Right kidney (tissue), 1 donor: ENCODE results near the gene PIK3R4.

Experiments used
- DNase-seq: peaks from one replicate; pipeline ENCODE4 v3.0.0-alpha.2; 2016

PIK3R4 gene

DNA sequence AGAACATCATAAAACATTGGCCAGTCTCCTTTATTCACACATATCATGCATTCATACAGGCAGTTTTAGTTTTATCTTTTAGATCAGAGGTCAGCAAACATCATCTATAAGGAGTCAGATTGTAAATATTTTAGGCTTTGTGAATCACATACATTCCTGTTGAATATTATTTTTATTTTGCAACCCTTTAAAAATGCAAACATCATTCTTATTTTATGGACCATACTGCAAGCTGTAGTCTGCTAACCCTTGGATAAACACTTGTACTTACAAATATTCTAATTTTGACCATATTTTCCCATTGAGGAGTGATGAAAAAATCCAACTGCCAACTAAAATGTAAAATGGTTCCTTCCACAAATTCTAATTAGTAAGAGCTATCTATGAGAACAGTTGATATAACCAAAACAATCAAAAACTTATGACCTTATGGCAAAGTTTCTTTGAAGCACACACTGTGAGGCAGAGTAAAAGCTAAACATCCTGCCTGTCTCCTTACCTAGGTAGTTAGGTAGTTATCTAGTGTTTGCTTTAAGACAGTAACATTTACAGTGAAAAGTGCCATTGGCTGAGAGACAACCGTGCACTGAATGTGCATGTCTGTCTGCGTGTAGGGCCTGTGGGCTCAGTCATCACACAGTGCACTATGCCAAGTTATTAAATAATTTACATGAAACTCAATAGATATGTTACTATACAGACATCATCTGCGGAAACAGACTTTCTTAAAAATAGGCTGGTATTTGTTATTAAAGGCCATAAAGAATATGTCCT is 57.7 kb downstream of the PIK3R4 start:
- DNase-seq: no peak

DNA sequence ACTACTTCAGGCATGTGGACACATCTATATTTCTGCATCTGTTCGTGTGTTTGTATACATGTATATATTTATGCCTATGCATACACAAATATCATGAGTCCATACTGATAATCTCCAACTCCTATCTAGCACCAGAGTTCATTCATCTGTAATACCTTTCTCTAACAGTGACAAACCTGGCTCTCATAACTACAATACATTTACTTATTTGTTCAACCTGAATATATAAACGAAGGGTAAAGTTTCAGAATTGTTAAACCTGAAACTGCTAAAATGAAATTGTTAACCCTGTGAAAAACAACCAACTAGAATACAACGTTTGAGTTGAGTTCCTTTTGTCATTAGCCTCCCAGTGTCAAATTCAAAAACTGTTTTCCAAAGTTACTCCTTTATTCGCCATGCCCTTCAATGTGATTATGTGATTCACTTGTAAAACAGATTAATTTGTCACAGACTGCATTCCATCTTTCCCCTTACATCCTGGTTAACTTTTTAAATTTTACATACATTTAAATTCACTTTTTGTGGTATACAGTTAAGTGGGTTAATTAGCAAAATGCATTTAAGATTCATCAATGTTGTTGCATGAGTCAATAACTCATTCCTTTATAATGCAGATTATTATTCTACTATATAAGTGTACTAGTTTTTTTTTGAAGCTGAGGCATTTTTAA is 58.5 kb downstream of the PIK3R4 start:
- DNase-seq: no peak

DNA sequence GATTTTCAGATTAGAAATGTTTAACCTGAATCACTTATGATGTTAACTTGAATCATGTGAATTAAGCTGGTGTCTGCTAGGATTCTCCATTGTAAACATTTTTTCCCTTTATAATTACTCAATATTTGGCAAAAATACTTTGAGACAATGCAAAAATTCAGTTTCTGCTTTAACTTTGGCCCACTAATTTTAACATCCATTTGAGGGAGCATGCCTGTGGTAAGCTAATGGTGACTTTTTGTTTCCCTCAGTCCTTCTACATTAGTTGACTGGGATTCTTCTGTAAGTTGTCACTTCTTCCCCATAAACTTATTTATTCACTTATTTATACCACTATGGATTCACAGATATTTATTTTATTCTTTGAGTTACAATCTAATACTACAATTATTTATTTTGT is 59.3 kb downstream of the PIK3R4 start:
- no peak for DNase-seq

DNA sequence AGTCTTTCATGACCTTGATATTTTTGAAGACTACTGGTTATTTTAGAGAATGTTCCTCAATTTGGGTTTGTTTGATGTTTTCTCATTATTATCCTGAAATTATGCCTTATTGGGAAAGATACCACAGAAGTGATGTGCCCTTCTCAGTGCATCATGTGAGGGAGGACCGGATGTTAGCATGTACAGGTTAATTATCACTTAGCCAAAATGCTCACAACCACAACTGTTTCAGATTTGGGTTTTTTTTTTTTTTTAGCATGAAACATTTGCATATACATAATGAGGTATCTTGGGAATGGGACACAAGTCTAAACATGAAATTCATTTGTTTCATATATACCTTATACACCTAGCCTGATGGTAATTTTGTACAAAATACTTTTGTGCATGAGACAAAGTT is 59.8 kb downstream of the PIK3R4 start:
- DNase-seq: no peak

DNA sequence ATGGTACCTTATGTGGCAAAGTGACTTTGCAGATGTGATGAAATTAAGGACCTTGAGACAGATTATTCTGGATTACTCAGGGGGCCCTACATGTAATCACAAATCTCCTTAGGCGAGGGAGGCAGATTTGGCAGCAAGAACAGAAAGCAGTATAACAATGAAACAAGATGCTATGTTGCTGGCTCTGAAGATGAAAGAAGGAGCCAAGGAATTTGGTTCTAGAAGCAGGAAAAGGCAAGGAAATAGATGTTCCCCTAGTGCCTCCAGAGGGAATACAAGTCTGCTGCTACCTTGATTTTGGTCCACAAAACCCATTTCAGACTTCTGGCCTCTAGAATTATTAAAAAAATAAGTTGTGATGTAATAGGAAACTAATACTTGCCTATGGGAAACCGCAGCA is 64.5 kb downstream of the PIK3R4 start:
- no peak for DNase-seq

DNA sequence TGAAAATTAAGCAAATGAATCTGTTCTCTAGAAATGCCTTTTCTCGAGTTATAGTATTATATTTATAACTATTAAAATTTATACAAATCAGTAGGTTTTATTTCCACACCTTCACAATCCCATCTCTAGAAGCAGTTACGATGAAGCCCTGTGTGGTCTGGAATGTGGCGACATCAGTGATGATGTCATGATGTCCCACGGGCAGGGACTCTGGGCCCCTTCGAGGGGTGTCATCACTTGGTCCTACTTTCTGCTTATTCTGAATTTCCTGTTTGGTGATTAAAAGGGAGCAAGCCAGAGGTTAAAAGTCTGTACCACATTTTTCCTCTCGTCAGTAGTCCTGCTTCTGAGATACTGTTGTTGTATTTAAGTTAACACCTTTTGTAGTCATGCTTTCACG is 67.4 kb downstream of the PIK3R4 start:
- no peak for DNase-seq

DNA sequence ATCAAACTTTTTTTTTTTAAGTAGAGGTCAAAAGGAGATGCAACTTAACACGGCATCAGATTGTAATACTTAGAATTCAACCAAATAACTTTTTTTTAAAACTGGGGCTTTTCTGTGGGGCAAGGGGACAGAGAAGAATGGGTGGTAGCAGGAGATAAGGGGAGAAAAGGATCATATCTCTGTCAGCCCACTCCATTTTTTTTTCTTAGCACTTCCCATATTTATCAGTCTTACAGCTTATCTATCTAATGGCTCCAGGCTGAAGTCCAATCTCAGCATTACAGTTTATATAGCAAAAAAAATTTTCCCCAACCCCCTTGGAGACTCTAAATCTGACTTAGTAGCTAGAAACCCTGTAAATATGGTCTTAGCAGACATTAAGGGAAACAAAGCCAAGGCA is 69.3 kb downstream of the PIK3R4 start:
- DNase-seq: no peak

DNA sequence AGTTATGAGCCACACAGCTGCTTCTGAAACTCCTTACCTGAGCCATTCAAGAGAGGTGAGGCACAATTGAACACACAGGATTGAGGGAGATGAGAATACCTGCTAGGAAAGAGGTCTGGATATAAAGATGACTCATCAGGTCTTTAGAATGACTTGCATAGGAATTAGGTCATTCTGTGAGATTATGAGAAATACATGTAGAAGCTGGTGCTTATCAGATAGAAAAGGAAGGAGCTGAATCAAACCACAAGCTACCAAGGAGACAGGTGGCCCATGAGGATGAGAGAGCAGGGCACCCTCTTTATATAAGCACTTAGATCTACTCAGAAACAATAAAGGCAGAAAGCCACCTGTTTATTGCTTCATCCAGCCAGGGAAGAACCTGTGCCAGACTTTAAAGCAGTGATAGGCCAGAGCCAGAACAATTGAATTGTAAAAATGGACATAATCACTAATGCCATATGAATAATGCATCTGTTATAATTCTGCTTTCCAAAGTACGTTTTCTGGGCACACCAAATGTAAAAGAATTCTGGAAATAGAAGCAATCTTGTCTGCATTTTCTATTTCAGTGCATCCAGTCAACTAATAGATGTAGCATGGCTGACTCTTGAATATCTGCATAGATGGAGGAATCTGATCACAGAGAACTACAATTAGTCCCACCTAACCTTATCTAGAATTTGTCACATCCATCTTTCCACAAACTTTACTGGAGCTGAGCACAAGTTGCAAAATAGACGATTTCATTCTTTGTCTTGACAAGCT is 74.9 kb downstream of the PIK3R4 start:
- no peak for DNase-seq

DNA sequence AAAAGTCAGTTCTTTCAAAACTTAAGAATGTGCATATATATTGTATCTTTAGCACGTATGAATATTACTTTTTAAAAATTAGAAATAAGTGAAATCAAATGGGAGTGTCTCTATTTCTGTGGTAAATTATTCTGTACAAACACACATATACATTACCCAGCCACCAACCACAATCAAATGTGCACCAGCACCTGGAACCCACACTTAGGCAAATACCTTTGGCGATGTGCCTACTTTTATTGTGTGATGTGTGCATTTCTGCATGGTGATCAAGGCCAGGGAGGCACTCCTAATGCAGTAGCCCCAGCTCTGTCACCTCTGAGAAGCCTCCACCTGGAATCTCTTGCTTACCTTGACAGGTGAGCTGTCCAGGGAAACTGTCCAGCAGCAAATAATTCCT is 76.9 kb downstream of the PIK3R4 start:
- no peak for DNase-seq

DNA sequence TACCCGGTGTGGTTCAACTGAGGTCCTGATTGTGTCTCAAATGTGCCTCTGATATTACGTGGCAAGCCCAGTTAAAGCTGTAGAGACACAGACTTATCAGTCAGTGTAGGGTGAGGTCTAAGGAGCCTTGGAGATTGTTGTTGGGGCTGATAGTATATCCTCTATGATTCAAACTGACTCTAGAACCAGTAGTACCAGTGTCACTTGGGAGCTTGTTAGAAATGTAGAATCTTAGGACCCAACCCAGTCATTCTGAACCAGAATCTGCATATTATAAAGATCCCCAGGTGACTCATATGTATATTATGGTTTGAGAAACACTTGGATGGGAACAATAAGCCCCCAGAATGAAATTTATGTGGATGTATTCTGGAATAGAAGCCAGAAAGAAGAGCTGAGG is 83.5 kb downstream of the PIK3R4 start:
- DNase-seq: peak; percentile 13

DNA sequence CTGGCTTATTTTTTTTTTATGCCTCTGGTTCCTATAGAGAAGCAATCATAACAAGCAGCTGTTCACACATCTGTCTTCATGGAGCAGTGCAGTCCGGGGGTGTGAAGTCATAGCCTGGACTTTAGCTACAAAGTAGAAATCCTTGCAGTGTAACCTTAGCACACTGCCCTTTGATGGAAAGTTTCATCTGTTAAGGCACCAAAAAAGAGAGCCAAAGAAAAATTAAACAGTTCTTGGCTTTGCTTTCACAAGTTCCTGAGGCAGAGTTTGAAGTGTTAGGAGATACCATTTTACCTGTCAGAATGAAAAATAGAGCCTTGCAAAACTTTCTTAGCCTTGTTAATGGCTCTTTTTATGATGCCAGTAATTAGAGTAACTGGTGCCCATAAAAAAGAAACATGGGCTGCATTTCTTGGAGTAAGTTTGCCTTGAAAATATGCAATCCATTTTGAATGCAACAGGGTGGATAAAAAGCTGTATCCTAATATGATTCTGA is 84.1 kb downstream of the PIK3R4 start:
- DNase-seq: peak; percentile 28

DNA sequence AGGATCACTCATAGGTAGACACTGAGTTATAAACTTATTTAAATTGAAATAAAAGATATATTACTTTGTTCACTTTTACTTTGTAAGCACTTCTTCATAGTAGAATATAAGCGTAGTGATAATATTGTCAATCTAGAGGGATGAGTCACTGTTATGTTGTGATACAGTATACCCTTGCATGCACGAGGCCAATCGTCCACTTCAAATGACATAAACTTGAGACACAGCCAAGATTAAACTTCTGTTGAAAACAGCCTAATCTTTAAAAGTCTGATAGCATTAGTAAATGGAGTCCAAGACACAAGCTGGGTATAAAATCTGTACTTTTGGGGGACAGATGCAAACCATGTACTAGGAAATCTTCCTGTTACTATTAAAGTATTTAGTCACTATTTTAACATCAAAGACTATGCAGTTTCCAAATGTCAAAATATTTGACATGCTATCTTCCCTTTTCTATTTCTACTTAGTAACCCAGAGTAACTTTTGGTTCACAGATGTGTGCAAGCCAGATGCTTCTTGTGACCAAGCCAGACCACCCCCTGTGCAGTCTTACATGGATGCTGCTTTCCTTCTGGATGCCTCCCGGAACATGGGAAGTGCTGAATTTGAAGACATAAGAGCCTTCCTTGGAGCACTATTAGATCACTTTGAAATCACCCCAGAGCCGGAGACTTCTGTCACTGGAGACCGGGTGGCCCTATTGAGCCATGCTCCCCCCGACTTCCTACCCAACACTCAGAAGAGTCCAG is 85.3 kb downstream of the PIK3R4 start:
- DNase-seq: no peak

DNA sequence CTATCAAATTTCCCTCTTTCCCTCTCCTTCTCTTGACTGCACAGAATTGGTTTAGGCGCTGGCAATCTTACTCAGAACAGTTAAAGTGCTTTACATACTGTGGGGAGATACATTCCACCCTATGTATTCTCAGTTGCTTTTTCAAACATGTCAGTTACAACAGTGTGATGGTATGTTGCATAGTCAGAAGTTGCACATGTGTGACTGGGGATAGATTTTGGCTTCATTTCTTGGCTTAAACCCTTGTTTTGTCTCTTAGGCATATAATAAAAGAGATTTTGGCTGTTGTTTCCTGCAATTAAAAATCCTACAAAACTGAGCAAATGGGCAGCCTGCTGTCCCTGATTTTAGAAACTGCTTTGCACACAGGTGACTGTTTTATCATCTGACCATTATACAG is 86.7 kb downstream of the PIK3R4 start:
- no peak for DNase-seq

DNA sequence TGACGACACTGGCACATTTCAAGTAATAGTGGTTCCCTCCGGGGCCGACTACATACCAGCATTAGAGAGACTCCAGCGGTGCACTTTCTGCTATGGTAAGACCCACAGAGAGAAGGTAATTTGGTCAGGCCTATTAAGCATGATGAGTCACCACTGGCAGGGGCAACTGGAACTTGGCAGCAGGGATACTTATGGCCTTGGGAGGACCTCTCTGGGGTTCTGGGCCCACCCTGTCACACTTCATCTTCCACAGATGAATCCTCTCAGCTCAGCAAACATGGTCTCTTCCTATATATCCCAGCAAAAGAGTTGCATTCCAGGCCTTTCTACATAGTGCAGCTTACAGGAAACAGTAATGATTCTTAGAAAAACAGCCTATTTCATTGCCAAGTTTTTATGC is 88.0 kb downstream of the PIK3R4 start:
- DNase-seq: peak; percentile 58

DNA sequence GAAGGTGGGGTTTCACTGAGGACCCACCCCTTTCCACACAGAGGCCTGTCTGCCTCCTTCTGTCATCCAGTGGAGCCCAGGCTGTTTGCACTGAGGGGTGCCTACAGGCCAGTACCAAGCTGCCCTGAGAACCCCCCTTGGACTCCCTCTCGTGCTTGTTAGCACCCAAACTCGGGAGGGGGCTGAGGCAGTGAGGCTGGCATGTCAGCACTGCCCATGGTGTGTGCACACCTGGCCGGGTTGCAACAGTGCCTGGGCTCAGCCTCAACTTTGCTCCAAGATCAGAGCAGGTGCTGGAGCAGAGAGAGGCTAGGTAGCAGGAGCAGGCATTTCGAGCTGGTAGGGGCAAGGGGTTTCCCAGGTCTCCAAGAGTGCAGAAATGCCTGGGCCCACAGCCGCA is 90.0 kb downstream of the PIK3R4 start:
- no peak for DNase-seq

DNA sequence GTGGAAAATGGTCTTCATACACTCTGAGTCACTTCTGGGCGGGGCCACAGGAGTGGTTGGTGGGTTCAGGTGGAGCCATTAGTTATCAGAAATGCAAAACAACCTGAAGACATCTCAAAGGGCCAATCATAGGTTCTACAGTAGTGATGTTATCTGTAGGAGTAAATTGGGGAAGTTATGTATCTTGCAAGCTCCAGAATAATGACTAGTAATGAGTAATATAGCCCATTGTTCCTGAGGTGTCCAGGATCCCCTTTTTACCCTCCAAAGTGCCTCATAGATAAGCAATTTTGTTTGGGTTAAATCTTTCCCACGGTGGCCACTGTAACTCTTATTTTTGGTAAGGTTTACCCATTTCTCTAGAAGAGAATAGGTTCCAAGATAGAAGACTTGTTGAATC is 91.7 kb downstream of the PIK3R4 start:
- no peak for DNase-seq

DNA sequence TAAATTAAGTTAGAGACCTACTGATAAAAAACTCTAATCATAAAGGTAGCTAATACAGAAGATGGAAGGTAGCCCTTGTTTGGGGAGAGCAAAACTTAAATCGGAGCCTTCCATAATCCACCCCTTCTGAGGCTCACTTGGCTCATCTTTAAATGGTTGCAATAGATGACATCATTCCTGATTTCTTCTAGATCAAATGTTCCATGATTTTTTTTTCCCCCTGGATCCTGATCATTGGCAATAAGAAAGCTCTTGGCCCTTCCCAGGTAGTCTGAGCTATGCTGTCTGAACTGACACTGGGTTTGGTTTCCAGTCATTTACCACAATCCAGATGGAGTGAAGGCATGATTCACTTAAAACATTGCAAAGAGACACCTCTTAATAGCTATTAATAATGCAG is 92.5 kb downstream of the PIK3R4 start:
- DNase-seq: no peak

DNA sequence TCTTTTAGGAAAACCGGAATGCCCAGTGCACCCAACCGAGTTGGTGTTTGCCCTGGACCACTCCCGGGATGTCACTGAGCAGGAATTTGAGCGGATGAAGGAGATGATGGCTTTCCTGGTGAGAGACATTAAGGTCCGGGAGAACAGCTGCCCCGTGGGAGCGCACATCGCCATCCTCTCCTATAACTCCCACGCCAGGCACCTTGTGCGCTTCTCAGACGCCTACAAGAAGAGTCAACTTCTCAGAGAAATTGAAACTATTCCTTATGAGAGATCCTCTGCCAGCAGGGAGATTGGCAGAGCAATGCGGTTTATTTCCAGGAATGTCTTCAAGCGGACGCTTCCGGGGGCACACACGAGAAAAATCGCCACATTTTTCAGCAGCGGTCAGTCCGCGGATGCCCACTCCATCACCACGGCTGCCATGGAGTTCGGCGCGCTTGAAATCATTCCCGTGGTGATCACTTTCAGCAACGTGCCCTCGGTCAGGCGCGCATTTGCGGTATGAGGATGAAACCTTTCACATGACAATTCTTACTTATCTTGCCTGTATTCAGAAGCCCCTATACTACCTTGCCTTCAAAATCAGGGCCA is 97.5 kb downstream of the PIK3R4 start:
- DNase-seq: no peak

DNA sequence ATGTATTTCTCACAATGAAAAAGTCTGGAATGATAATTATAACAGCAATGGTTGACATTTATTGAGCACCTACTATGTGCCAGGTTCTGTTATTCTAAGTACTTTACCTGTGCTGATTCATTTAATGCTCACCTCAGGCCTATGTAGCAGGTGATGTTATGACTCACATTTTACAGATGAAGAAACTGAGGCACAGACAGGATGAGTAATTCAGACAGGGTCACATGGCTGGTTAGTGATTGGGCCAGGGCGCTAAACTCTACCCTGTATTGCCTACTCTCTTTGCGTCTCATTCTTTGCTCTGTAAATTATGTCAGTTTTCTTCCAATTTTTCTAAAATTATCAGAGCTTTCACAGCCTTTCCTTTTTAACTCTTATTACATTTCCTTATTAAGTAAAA is 98.3 kb downstream of the PIK3R4 start:
- DNase-seq: no peak

DNA sequence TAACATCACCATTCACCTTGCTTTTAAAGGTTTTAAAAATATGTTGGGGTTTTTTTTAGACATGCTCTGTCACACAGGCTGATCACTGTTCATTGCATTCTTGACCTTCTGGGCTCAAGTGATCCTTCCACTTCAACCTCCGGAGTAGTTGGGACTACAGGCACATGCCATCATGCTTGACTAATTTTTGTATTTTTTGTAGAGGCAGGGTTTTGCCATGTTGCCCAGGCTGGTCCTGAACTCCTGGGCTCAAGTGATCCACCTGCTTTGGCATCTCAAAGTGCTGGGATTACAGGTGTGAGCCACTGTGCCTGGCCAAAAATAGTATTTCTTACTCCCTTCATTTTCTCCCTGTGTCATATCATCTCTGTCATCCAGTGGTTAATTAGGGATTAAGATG is 101.4 kb downstream of the PIK3R4 start:
- DNase-seq: no peak

DNA sequence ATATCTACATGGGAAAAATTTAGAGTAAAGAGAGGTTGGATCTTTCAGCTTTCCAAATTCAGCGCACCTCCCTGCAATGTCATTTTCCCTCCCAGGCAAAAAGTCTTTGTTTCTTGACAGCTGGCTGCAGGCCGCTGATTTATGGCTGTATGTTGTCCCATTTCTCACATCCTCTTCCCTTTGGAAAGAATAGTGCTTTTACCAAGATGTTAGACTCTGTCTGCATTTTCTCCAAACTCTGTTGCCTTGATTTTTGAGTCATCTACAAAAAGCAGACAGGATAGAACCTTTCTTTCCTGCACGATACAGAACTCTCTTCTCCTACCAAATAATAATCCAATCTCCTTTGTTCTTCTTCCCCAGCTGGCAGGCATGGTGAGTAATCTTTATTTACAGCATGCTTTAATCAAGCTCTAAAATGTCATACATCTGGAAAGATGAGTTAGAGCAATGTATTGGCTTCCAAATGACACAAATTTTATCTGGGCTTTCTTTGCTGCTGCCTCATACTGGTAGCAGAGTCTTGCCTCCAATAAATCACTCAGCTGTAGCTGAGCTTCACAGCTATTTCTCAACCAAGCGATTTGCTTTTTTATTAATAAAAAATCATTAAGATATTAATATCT is 101.9 kb downstream of the PIK3R4 start:
- no peak for DNase-seq

DNA sequence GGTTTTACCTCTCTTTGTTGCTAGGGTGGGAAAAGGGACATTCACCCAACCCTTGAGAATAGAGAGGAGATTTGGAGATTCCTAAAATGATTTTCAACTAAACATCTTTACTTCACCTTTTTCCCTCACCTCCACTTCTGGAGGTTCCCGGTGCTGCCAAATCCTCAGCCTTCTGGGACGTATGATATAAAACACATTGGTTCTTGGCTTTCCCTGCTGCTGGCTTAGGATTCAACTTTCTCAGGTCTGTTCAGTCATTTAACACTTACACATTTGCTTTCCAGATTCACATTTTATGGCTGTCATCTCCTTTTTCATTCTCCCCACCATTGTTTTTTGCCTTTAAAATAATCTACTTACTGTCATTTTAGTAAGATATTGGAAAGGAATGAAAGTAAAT is 106.6 kb downstream of the PIK3R4 start:
- DNase-seq: no peak
